Liver (tissue), 3 donors: ENCODE measurements around the gene COL15A1.

Experiments
- EGR1 ChIP-seq, 2 donors: IDR thresholded peaks; 2 replicates each; pipeline ENCODE4 v1.6.1; 2016 to 2018; ENCODE audit warnings: antibody characterized with exemption in 2 of 2, low read depth in 2 of 2
- FOXA1 ChIP-seq: IDR thresholded peaks from 2 replicates; pipeline ENCODE4 v1.6.1; 2016; ENCODE audit warnings: antibody characterized with exemption
- FOXA2 ChIP-seq: IDR thresholded peaks from 2 replicates; pipeline ENCODE4 v1.6.1; 2016; ENCODE audit warnings: antibody characterized with exemption
- GABPA ChIP-seq, 2 donors: IDR thresholded peaks in 1 of 2; conservative IDR thresholded peaks in 1 of 2; 2 replicates each; pipeline ENCODE4 v1.6.1; 2016; ENCODE audit warnings: antibody characterized with exemption in 2 of 2, mild to moderate bottlenecking in 1 of 2, moderate library complexity in 1 of 2
- HNF4A ChIP-seq, 2 donors: conservative IDR thresholded peaks; 2 replicates each; pipeline ENCODE4 v1.6.1; 2016; ENCODE audit warnings: antibody characterized with exemption in 2 of 2, mild to moderate bottlenecking in 2 of 2
- JUND ChIP-seq, 2 donors: IDR thresholded peaks; 2 replicates each; pipeline ENCODE4 v1.6.1; 2016; ENCODE audit warnings: antibody characterized with exemption in 2 of 2
- RAD21 ChIP-seq, 2 donors: IDR thresholded peaks; 2 replicates each; pipeline ENCODE4 v1.6.1; 2016; ENCODE audit warnings: antibody characterized with exemption in 2 of 2, mild to moderate bottlenecking in 2 of 2
- SP1 ChIP-seq: IDR thresholded peaks from 2 replicates; pipeline ENCODE4 v1.6.1; 2018; ENCODE audit warnings: antibody characterized with exemption, mild to moderate bottlenecking
- TAF1 ChIP-seq: conservative IDR thresholded peaks from 2 replicates; pipeline ENCODE4 v1.6.1; 2016; ENCODE audit warnings: antibody characterized with exemption, mild to moderate bottlenecking
- YY1 ChIP-seq: IDR thresholded peaks from 2 replicates; pipeline ENCODE4 v1.6.1; 2016; ENCODE audit warnings: antibody characterized with exemption, mild to moderate bottlenecking
- TF ChIP-seq, protein P1 (sequence below): fragments of 150-350 bp; IDR thresholded peaks from 2 replicates; pipeline ENCODE4 v1.5.1; 2017; ENCODE audit warnings: improper control_type of control experiment, low read depth, low read length; ENCODE audit not compliant: missing input control
- TF ChIP-seq, protein P2 (sequence below): IDR thresholded peaks from 2 replicates; pipeline ENCODE4 v1.6.1; 2016; ENCODE audit warnings: antibody characterized with exemption, mild to moderate bottlenecking
- donor health status: healthy.
- donor health status: healthy.

GRCh38 chr9:98944057-98944733 is 488 bp downstream of the COL15A1 start:
- TF ChIP-seq, protein P1, sequence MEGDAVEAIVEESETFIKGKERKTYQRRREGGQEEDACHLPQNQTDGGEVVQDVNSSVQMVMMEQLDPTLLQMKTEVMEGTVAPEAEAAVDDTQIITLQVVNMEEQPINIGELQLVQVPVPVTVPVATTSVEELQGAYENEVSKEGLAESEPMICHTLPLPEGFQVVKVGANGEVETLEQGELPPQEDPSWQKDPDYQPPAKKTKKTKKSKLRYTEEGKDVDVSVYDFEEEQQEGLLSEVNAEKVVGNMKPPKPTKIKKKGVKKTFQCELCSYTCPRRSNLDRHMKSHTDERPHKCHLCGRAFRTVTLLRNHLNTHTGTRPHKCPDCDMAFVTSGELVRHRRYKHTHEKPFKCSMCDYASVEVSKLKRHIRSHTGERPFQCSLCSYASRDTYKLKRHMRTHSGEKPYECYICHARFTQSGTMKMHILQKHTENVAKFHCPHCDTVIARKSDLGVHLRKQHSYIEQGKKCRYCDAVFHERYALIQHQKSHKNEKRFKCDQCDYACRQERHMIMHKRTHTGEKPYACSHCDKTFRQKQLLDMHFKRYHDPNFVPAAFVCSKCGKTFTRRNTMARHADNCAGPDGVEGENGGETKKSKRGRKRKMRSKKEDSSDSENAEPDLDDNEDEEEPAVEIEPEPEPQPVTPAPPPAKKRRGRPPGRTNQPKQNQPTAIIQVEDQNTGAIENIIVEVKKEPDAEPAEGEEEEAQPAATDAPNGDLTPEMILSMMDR, result no peak
- TF ChIP-seq GABPA (IDR thresholded peaks at IDR 0.05 in 1 of 2, conservative IDR thresholded peaks at IDR 0.05 in 1 of 2), result no peak
- TF ChIP-seq SP1, result no peak
- TF ChIP-seq TAF1, result no peak
- no peak for TF ChIP-seq EGR1 (IDR thresholded peaks at IDR 0.05; ENCODE audit: low read depth in 2 of 2)
- TF ChIP-seq FOXA1, result no peak
- TF ChIP-seq YY1, result no peak
- TF ChIP-seq HNF4A (conservative IDR thresholded peaks at IDR 0.05), result no peak
- no peak for TF ChIP-seq FOXA2
- TF ChIP-seq JUND (IDR thresholded peaks at IDR 0.05), result no peak
- TF ChIP-seq, protein P2, sequence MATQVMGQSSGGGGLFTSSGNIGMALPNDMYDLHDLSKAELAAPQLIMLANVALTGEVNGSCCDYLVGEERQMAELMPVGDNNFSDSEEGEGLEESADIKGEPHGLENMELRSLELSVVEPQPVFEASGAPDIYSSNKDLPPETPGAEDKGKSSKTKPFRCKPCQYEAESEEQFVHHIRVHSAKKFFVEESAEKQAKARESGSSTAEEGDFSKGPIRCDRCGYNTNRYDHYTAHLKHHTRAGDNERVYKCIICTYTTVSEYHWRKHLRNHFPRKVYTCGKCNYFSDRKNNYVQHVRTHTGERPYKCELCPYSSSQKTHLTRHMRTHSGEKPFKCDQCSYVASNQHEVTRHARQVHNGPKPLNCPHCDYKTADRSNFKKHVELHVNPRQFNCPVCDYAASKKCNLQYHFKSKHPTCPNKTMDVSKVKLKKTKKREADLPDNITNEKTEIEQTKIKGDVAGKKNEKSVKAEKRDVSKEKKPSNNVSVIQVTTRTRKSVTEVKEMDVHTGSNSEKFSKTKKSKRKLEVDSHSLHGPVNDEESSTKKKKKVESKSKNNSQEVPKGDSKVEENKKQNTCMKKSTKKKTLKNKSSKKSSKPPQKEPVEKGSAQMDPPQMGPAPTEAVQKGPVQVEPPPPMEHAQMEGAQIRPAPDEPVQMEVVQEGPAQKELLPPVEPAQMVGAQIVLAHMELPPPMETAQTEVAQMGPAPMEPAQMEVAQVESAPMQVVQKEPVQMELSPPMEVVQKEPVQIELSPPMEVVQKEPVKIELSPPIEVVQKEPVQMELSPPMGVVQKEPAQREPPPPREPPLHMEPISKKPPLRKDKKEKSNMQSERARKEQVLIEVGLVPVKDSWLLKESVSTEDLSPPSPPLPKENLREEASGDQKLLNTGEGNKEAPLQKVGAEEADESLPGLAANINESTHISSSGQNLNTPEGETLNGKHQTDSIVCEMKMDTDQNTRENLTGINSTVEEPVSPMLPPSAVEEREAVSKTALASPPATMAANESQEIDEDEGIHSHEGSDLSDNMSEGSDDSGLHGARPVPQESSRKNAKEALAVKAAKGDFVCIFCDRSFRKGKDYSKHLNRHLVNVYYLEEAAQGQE, result no peak
- TF ChIP-seq RAD21 (IDR thresholded peaks at IDR 0.05), result no peak
